Panc1 (cell line): Measurements from ENCODE around the gene BEST3. TPM values are rescaled to one million over a fixed set of nuclear protein-coding genes. Genes with fewer than 3 reads are reported as not detected.

ENCODE experiments used
- ATAC-seq: fragments of 200-7000 bp; cut with Tn5 transposase; 2 replicates; pipeline ENCODE4 v1.9.1; 2020; ENCODE audit warnings: mild to moderate bottlenecking, moderate library complexity
- BruUV-seq: library from RNA; stranded (reverse); fragments of 400-500 nt; replicated peaks from 2 replicates; lab custom pipeline; 2021; lab: Mats Ljungman, UMichigan
- CTCF ChIA-PET: fragments of 300-600 bp; sonication (Branson Sonifier 250); formaldehyde crosslinking; loops from one replicate; lab custom pipeline; 2022; ENCODE audit warnings: antibody characterized with exemption; lab: Charles Lee
- POLR2A ChIA-PET: fragments of 300-600 bp; sonication (Branson Sonifier 250); formaldehyde crosslinking; loops from one replicate; lab custom pipeline; 2022; ENCODE audit warnings: antibody characterized with exemption; lab: Charles Lee
- DNase-seq: peaks from one replicate; pipeline ENCODE4 v3.0.0-alpha.2; 2010; ENCODE audit warnings: low read depth, low spot score
- H3K27ac ChIP-seq: 2 replicates; pipeline ENCODE4 v1.5.1; 2011; ENCODE audit warnings: mild to moderate bottlenecking, low read length, inconsistent platforms
- H3K27me3 ChIP-seq: fragments of 200-500 bp; sonication (Bioruptor generic); 2 replicates; pipeline ENCODE4 v1.6.0; 2014; ENCODE audit warnings: low read length, inconsistent platforms; ENCODE audit not compliant: control insufficient read depth, insufficient read depth
- H3K36me3 ChIP-seq: fragments of 200-500 bp; sonication (Bioruptor generic); 2 replicates; pipeline ENCODE4 v1.5.1; 2014; ENCODE audit warnings: inconsistent platforms, mild to moderate bottlenecking, low read length, moderate library complexity; ENCODE audit not compliant: control insufficient read depth, insufficient read depth
- H3K4me1 ChIP-seq: 2 replicates; pipeline ENCODE4 v1.5.1; 2011; ENCODE audit warnings: inconsistent platforms, mild to moderate bottlenecking, low read length, moderate library complexity; ENCODE audit not compliant: control insufficient read depth, insufficient read depth
- H3K4me3 ChIP-seq, 2 experiments: 2 replicates each; pipeline ENCODE4 v1.5.1; 2011 to 2012; ENCODE audit warnings: low read depth in 2 of 2, low read length in 2 of 2, mild to moderate bottlenecking in 2 of 2, inconsistent platforms in 1 of 2, moderate library complexity in 1 of 2
- H3K9me3 ChIP-seq: fragments of 200-500 bp; sonication (Bioruptor generic); 2 replicates; pipeline ENCODE4 v1.5.1; 2014; ENCODE audit warnings: low read depth, mild to moderate bottlenecking, inconsistent platforms, low read length, moderate library complexity; ENCODE audit not compliant: control insufficient read depth, insufficient read depth
- CTCF ChIP-seq: fragments of 450-650 bp; IDR thresholded peaks from 2 replicates; pipeline ENCODE4 v1.5.1; 2017; ENCODE audit warnings: mild to moderate bottlenecking
- POLR2AphosphoS5 ChIP-seq: IDR thresholded peaks from 2 replicates; pipeline ENCODE4 v1.6.1; 2012; ENCODE audit warnings: mild to moderate bottlenecking, low read depth, low read length, moderate library complexity
- REST ChIP-seq, 2 experiments: IDR thresholded peaks; 2 replicates each; pipeline ENCODE4 v1.6.1; 2011 to 2012; ENCODE audit warnings: low read depth in 2 of 2, control low read depth in 1 of 2, low read length in 1 of 2, mild to moderate bottlenecking in 1 of 2, moderate library complexity in 1 of 2; ENCODE audit not compliant: insufficient read depth in 1 of 2
- SIN3A ChIP-seq: IDR thresholded peaks from 2 replicates; pipeline ENCODE4 v1.6.1; 2012; ENCODE audit warnings: low read depth, mild to moderate bottlenecking, low read length, moderate library complexity, borderline replicate concordance; ENCODE audit not compliant: insufficient read depth
- TCF7L2 ChIP-seq: IDR thresholded peaks from 2 replicates; pipeline ENCODE4 v1.6.1; 2011; ENCODE audit warnings: mild to moderate bottlenecking, low read depth, low read length, inconsistent platforms
- in situ Hi-C: cut with HindIII; loops from 2 replicates; pipeline ENCODE4 v1.10.0; 2016; ENCODE audit warnings: low sequenced_read_pairs, low pct_unique_long_range_greater_than_20kb
- intact Hi-C: fragments of 100-400 bp; cut with micrococcal nuclease; formaldehyde crosslinking; loops from one replicate; pipeline ENCODE4 v1.10.0; 2022; ENCODE audit not compliant: unreplicated experiment
- total RNA-seq: library from RNA; stranded (reverse); gene quantifications from one replicate; pipeline ENCODE4 v1.2.1, GENCODE V29; 2021; ENCODE audit not compliant: unreplicated experiment

The BEST3 gene
- total RNA-seq, 1 experiment from 2014 or later: 0.67 TPM

DNA sequence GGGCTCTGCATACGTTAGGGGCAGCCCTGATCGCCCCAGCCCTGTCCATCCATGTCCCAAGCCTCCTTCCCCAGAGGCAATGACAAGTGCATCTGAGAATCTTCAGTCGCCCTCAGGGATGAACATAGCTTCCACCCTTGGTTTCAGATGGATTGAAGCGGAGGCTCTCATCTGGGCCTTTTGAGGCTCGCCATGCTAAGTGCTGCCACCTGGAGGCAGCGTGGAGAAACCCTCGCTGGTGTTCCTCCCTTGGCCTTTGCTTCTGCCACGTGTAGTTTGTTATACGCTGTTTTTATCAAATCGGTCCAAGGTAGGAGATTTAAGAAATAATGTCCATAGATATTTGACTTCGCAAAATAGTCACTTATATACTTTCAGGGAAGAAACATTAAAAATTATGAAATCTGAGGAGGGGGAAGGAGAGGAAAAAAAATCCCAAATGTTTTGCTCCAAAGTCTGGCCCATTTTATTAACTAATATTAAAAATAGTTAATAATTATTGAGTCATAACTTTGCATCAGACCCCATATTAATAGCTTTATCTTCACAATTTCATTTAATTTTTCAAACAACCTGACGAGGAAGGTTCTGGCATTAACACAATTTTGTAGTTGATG is 59.6 kb downstream of the BEST3 start:
- Histone ChIP-seq H3K4me1 (no peaks in the 10 kb centered on the region), H3K4me3 (no peak overlapping the region), H3K27ac (no peak overlapping the region), H3K36me3 (no peaks in the 10 kb centered on the region), H3K27me3 (no peaks in the 10 kb centered on the region), H3K9me3 (no peaks in the 10 kb centered on the region)
- ChIA-PET CTCF (interaction anchor here (0.6 to 1.7 kb wide), 5 partner anchors 125 to 523 kb away, joined by 3 to 24 read pairs (median 5); no protein-coding TSS in a partner anchor), POLR2A (no interaction called here)
- TF ChIP-seq CTCF (peak; percentile 94), SIN3A (no peak)
- intact Hi-C loops: loop anchor here (5.0 kb wide), 1 partner anchor 282 kb away; the partner anchor contains the start of gene YEATS4
- in situ Hi-C loops: no loop called here
- ATAC-seq (peak; percentile 91), DNase-seq (peak; percentile 33)
- no TSS peak for BruUV-seq

GRCh38 chr12:69633061-69633460 is 66.0 kb downstream of the BEST3 start:
- no TSS peak for BruUV-seq
- no peak for DNase-seq
- intact Hi-C loops: no loop called here

More at GRCh38 chr12:69633061-69633460, 66.0 kb downstream of the BEST3 start:
- in situ Hi-C loops: no loop called here
- Histone ChIP-seq H3K36me3 (no peaks in the 10 kb centered on the region), H3K27ac (no peak overlapping the region), H3K9me3 (no peaks in the 10 kb centered on the region), H3K27me3 (peaks cover 2% of the 10 kb centered on the region; the same call in 1 of the 2 replicates), H3K4me1 (no peaks in the 10 kb centered on the region), H3K4me3 (no peak overlapping the region)
- ChIA-PET CTCF (no interaction called here), POLR2A (no interaction called here)
- ATAC-seq: no peak
- TF ChIP-seq SIN3A (no peak), POLR2AphosphoS5 (no peak), TCF7L2 (no peak), REST (IDR thresholded peaks at IDR 0.05; ENCODE audit: insufficient read depth in 1 of 2, low read depth in 2 of 2, low read length in 1 of 2) (no peak), CTCF (peak; percentile 49)
